OCI-LY3 (cell line): ENCODE data around the gene CAPZB.

Source experiments
- CTCF ChIP-seq: fragments of 200-600, 300-600 bp; sonication (generic); IDR thresholded peaks from 2 replicates; pipeline ENCODE4 v1.5.1; 2014; ENCODE audit warnings: antibody characterized with exemption, low read length, low read depth
- EZH2phosphoT487 ChIP-seq: fragments of 200-600 bp; shearing (Covaris generic); IDR thresholded peaks from 2 replicates; pipeline ENCODE4 v1.6.1; 2018; ENCODE audit warnings: antibody characterized with exemption, mixed run types, low read depth

- TF ChIP-seq CTCF = peak; percentile 41
- no peak for TF ChIP-seq EZH2phosphoT487
These were observed 111.1 kb downstream of the CAPZB start for GRCh38 chr1:19374083-19374801.
